ENCODE measurements around the gene SSPN.

Gene SSPN

DNA sequence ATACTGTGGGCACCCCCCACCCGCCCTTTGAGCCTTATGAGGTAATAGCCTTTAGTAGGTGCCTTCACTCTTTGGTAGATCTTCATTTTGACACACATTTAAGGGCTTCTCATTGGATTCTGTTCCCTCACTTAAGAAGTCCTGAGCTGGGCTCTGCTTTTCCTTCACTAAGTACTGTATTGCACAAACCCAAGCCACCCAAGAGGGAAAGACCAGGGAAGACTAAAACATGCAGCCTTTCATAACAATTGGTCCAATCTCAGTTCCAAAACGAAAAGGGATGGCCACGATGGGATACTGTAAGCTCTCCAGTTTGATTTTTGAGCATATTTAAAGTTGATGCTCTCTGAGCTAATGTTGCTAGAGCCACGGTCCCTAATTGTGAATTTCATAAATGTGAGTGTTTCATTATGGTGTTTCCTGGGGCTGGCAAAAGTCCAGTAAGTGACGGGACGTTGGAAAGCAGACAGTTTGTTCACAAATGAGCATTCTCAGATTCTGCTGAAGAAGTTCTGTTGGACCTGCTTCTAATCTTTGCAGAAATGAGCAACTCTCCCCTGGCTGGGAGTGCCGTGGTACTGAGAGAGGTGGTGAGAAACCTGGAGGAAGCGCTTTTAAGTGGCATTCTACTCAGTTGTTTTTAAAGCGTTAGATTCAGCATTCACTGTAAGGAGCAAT, 9.4 kb downstream of the SSPN start:
- Histone ChIP-seq H3K9ac (ENCODE audit: low read length) (no peak overlapping the region), H3K4me3 (ENCODE audit: insufficient read depth, low read length, poor library complexity, severe bottlenecking) (no peak overlapping the region), H3K27me3 (ENCODE audit: low read length) (no peaks in the 10 kb centered on the region), H3K36me3 (ENCODE audit: low read length) (no peaks in the 10 kb centered on the region), H3K9me2 (replicated peaks; ENCODE audit: insufficient read depth, low read length) (no peaks in the 10 kb centered on the region), H3K27ac (ENCODE audit: low read depth, low read length) (no peak overlapping the region), H3F3A (ENCODE audit: insufficient read depth) (no peaks in the 10 kb centered on the region), H3K4me2 (ENCODE audit: low read depth, low read length, poor library complexity, severe bottlenecking) (no peak overlapping the region), H3K9me3 (ENCODE audit: insufficient read depth, low read length) (no peaks in the 10 kb centered on the region), H3K79me2 (ENCODE audit: insufficient read depth, low read length) (no peaks in the 10 kb centered on the region), H2AFZ (ENCODE audit: low read depth, low read length, severe bottlenecking) (no peak overlapping the region), H4K20me1 (ENCODE audit: low read depth, low read length) (no peaks in the 10 kb centered on the region)
- TF ChIP-seq, protein P1, sequence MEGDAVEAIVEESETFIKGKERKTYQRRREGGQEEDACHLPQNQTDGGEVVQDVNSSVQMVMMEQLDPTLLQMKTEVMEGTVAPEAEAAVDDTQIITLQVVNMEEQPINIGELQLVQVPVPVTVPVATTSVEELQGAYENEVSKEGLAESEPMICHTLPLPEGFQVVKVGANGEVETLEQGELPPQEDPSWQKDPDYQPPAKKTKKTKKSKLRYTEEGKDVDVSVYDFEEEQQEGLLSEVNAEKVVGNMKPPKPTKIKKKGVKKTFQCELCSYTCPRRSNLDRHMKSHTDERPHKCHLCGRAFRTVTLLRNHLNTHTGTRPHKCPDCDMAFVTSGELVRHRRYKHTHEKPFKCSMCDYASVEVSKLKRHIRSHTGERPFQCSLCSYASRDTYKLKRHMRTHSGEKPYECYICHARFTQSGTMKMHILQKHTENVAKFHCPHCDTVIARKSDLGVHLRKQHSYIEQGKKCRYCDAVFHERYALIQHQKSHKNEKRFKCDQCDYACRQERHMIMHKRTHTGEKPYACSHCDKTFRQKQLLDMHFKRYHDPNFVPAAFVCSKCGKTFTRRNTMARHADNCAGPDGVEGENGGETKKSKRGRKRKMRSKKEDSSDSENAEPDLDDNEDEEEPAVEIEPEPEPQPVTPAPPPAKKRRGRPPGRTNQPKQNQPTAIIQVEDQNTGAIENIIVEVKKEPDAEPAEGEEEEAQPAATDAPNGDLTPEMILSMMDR (IDR thresholded peaks at IDR 0.05; ENCODE audit: insufficient read depth, low read length, poor library complexity, severe bottlenecking) = no peak
- no peak for TF ChIP-seq EZH2phosphoT487 (conservative IDR thresholded peaks at IDR 0.05; ENCODE audit: low read length)

DNA sequence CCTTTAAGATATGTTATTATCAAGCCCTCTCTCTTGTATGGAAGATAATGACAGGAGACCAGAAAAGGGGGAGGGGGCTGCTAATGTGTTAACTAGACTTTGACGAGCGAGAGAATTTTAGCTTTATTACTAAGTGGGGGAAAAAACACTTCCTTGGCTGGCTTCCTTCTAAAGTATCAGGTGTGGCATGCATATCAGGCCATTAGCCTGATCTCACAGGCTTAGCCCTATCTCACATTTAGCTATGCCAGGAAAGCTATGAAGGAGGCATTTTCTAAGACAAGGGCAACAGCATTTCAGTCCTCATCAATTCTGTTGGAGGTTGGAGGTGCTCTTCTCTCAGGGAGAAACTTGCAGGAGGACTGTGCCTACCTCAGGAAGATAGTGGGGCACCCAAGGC, 9.9 kb downstream of the SSPN start:
- H3K9me3 ChIP-seq (ENCODE audit: insufficient read depth, low read length) = no peaks in the 10 kb centered on the region

DNA sequence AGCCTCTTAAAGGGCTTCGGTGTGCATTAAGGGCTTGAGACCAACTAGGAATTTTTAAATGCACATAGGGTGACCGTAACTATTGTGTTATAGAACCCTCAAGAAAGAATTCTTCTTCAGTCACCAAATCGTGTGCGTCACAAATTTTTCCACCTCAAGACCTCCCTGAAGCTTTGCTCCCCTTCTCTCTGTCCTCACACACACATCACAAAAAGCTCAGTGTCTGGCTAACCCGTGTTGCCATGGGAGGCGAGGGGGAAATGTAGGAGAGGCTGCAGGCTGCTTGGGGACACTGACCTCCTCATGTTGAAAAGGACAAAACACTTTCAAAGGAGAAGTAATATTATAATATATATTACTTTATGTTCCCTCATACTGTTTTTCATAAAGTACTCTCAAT, 10.6 kb downstream of the SSPN start:
- Histone ChIP-seq H3K9me3 (ENCODE audit: insufficient read depth, low read length) (no peaks in the 10 kb centered on the region), H4K20me1 (ENCODE audit: low read depth, low read length) (no peaks in the 10 kb centered on the region), H3K4me2 (ENCODE audit: low read depth, low read length, poor library complexity, severe bottlenecking) (no peak overlapping the region), H3K79me2 (ENCODE audit: insufficient read depth, low read length) (no peaks in the 10 kb centered on the region), H3K4me3 (ENCODE audit: insufficient read depth, low read length, poor library complexity, severe bottlenecking) (no peak overlapping the region), H2AFZ (ENCODE audit: low read depth, low read length, severe bottlenecking) (no peak overlapping the region), H3F3A (ENCODE audit: insufficient read depth) (no peaks in the 10 kb centered on the region), H3K27ac (ENCODE audit: low read depth, low read length) (no peak overlapping the region), H3K9ac (ENCODE audit: low read length) (no peak overlapping the region), H3K9me2 (replicated peaks; ENCODE audit: insufficient read depth, low read length) (no peaks in the 10 kb centered on the region), H3K36me3 (ENCODE audit: low read length) (no peaks in the 10 kb centered on the region), H3K27me3 (ENCODE audit: low read length) (no peaks in the 10 kb centered on the region)
- TF ChIP-seq, protein P1 (IDR thresholded peaks at IDR 0.05; ENCODE audit: insufficient read depth, low read length, poor library complexity, severe bottlenecking) = no peak
- TF ChIP-seq EZH2phosphoT487 (conservative IDR thresholded peaks at IDR 0.05; ENCODE audit: low read length) = no peak

More for the DNA sequence above, 9.9 kb downstream of the SSPN start:
- Histone ChIP-seq H3K27me3 (ENCODE audit: low read length) (no peaks in the 10 kb centered on the region), H3K9ac (ENCODE audit: low read length) (no peak overlapping the region), H3K4me2 (ENCODE audit: low read depth, low read length, poor library complexity, severe bottlenecking) (no peak overlapping the region), H3F3A (ENCODE audit: insufficient read depth) (no peaks in the 10 kb centered on the region), H4K20me1 (ENCODE audit: low read depth, low read length) (no peaks in the 10 kb centered on the region), H3K36me3 (ENCODE audit: low read length) (no peaks in the 10 kb centered on the region), H3K4me3 (ENCODE audit: insufficient read depth, low read length, poor library complexity, severe bottlenecking) (no peak overlapping the region), H3K79me2 (ENCODE audit: insufficient read depth, low read length) (no peaks in the 10 kb centered on the region), H3K9me2 (replicated peaks; ENCODE audit: insufficient read depth, low read length) (no peaks in the 10 kb centered on the region), H3K27ac (ENCODE audit: low read depth, low read length) (no peak overlapping the region), H2AFZ (ENCODE audit: low read depth, low read length, severe bottlenecking) (no peak overlapping the region)
- TF ChIP-seq EZH2phosphoT487 (conservative IDR thresholded peaks at IDR 0.05; ENCODE audit: low read length) = no peak
- TF ChIP-seq, protein P1 (IDR thresholded peaks at IDR 0.05; ENCODE audit: insufficient read depth, low read length, poor library complexity, severe bottlenecking) = no peak
